Activated CD8-positive, alpha-beta T cell treated with anti-CD3 and anti-CD28 coated beads, Interleukin-2, amount 10 ng/mL, durations not matched to agents 7 days and 5 days (primary cell): ENCODE data around the gene SAMM50. TPM values are rescaled to one million over a fixed set of nuclear protein-coding genes. Genes with fewer than 3 reads are reported as not detected.

Source experiments
- ATAC-seq: fragments of 150-1000 bp; cut with Tn5 transposase; one replicate; pipeline ENCODE4 v1.10.0; 2021; ENCODE audit warnings: moderate library complexity
- CTCF ChIA-PET: fragments of 350-600 bp; sonication (Branson Sonifier 250); formaldehyde crosslinking; loops from one replicate; lab custom pipeline; 2021; ENCODE audit warnings: antibody characterized with exemption; lab: Charles Lee
- POLR2A ChIA-PET: fragments of 350-600 bp; sonication (Branson Sonifier 250); formaldehyde crosslinking; loops from one replicate; lab custom pipeline; 2021; ENCODE audit warnings: antibody characterized with exemption; lab: Charles Lee
- DNase-seq: peaks from one replicate; pipeline ENCODE4 v3.0.0-alpha.2; 2020
- H3K27ac Mint-ChIP-seq: one replicate; pipeline ENCODE4 v1.8.0; 2021; ENCODE audit warnings: mild to moderate bottlenecking, mixed read lengths
- H3K27me3 Mint-ChIP-seq: one replicate; pipeline ENCODE4 v1.8.0; 2021; ENCODE audit warnings: low read depth, mixed read lengths
- H3K36me3 Mint-ChIP-seq: one replicate; pipeline ENCODE4 v1.8.0; 2021; ENCODE audit warnings: low read depth, mixed read lengths
- H3K4me1 Mint-ChIP-seq: one replicate; pipeline ENCODE4 v1.8.0; 2021; ENCODE audit warnings: low read depth, mixed read lengths
- H3K4me3 Mint-ChIP-seq: one replicate; pipeline ENCODE4 v1.8.0; 2021; ENCODE audit warnings: mild to moderate bottlenecking, mixed read lengths
- H3K9me3 Mint-ChIP-seq: one replicate; pipeline ENCODE4 v1.8.0; 2022; ENCODE audit warnings: mixed read lengths; ENCODE audit not compliant: insufficient read depth
- total RNA-seq, 2 experiments: library from RNA; stranded (reverse); gene quantifications; one replicate each; pipeline ENCODE4 v1.2.3, GENCODE V29; 2021

SAMM50 gene
- total RNA-seq, 2 experiments from 2014 or later, result 50.7 to 52.4 TPM

- DNase-seq, result no peak
- H3K27me3 Mint-ChIP-seq, result no peaks in the 10 kb centered on the region
- ChIA-PET POLR2A (interaction anchor here (0.6 to 1.6 kb wide), 3 partner anchors 23 to 1290 kb away, joined by 3 to 5 read pairs (median 3); no protein-coding TSS in a partner anchor), CTCF (interaction anchor here (1.9 to 4.1 kb wide), 3 partner anchors 31 to 61 kb away, joined by 5 to 25 read pairs (median 9); no protein-coding TSS in a partner anchor)
- H3K9me3 Mint-ChIP-seq, result no peaks in the 10 kb centered on the region
- ATAC-seq, result no peak
- peaks cover 48% of the 10 kb centered on the region for H3K4me1 Mint-ChIP-seq
- H3K36me3 Mint-ChIP-seq, result peaks cover 6% of the 10 kb centered on the region
- peak overlapping the region; percentile 89 for H3K27ac Mint-ChIP-seq
- H3K4me3 Mint-ChIP-seq, result peak overlapping the region; percentile 81
These were observed 70.2 kb downstream of the SAMM50 start for GRCh38 chr22:44025171-44026065.

DNA sequence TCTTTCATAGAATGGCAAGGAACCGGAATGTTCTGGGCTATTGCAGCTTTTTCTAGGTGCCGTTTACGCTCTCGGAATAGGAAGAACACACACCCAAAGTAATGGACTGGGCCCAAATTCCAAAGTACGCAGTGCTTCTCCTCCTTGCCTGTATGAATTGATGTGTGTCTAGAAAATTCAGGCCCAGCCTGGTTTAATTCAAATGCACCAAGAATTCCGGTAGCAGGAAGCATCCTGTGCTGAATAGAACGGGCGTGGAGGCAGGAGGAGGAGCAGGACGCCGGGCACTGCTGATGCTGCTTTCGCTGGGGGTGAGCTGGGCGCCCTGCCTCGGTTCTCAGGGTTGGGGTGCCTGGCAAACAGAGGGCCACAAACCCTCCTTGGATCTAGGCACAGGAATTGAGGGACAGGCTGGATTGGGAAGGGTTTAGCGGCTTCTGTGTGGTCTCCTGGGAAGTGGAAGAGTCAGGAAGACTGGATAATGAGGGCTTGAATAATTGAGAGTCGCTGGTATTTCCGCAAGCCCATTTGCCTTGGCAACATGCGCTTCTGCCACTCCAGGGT is 70.9 kb downstream of the SAMM50 start:
- Mint-ChIP-seq H3K4me3 (peak overlapping the region; percentile 81), H3K36me3 (peaks cover 5% of the 10 kb centered on the region), H3K9me3 (no peaks in the 10 kb centered on the region), H3K27ac (peak overlapping the region; percentile 89), H3K4me1 (peaks cover 55% of the 10 kb centered on the region), H3K27me3 (no peaks in the 10 kb centered on the region)
- ChIA-PET CTCF (interaction anchor here (0.9 to 4.1 kb wide), 5 partner anchors 12 to 60 kb away, joined by 3 to 25 read pairs (median 4); no protein-coding TSS in a partner anchor), POLR2A (interaction anchor here (0.5 to 1.7 kb wide), 8 partner anchors 11 to 666 kb away, joined by 3 to 10 read pairs (median 4); partner anchors contain the start of gene PARVG)
- ATAC-seq (no peak), DNase-seq (no peak)

DNA sequence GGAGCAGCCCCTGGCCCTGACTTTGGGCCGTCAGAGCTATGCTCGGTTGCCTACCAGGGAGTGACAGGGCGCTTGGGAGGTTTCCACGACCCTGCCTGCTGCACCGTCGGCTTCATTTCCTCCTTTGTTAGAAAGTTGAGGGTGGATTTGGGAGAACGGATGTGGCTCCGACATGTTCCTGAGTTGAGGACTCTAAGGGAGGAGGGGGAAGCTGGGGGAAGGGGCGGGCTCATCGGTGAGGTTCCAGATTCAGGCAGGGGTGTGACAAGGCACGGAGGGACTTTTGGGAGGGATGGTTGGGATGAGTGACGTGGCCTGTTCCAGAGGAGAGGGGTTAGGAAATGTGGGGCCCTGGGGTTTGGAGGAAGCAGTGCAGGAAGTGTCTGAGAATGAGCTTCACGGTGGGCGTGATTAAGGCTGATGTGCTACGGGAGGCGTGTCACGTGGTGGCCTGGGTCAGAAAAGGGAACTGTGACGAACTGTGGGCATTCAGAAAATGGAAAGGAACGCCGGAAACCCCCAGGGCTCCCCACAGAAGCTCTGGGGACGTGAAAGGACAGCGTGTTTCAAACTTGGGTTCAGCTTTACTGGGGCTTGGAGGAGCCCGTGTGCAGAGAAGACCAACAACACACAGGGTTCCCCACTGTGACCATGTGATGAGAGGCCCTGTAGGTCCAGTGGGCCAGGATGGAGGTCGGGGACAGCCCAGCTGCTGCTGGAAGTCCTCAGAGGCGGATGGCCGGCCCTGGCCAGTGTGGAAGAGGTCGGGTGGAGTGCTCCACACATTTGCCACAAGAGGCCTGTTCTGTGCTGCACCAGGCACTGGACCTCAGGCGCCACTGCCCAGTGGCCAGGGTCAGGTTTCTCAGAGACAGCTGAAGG is 71.6 kb downstream of the SAMM50 start:
- CTCF ChIA-PET, result interaction anchor here (0.9 to 4.1 kb wide), 6 partner anchors 13 to 59 kb away, joined by 3 to 25 read pairs (median 6); no protein-coding TSS in a partner anchor
- peaks cover 5% of the 10 kb centered on the region for H3K36me3 Mint-ChIP-seq
- DNase-seq, result peak; percentile 85

GRCh38 chr22:44028091-44028490 is 72.8 kb downstream of the SAMM50 start:
- POLR2A ChIA-PET, result no interaction called here
- Mint-ChIP-seq H3K4me3 (no peak overlapping the region), H3K9me3 (no peaks in the 10 kb centered on the region), H3K27ac (peak overlapping the region; percentile 8), H3K27me3 (no peaks in the 10 kb centered on the region), H3K36me3 (peaks cover 5% of the 10 kb centered on the region), H3K4me1 (peaks cover 56% of the 10 kb centered on the region)
- DNase-seq, result no peak
- CTCF ChIA-PET, result interaction anchor here (0.7 to 4.1 kb wide), 4 partner anchors 19 to 74 kb away, joined by 3 to 25 read pairs (median 6); no protein-coding TSS in a partner anchor
- ATAC-seq, result no peak

More for the DNA sequence above, 71.6 kb downstream of the SAMM50 start:
- no peaks in the 10 kb centered on the region for H3K27me3 Mint-ChIP-seq
- peak overlapping the region; percentile 89 for H3K27ac Mint-ChIP-seq
- peak overlapping the region; percentile 67 for H3K4me3 Mint-ChIP-seq
- peak; percentile 69 for ATAC-seq
- POLR2A ChIA-PET, result interaction anchor here (0.5 to 1.7 kb wide), 8 partner anchors 10 to 665 kb away, joined by 3 to 10 read pairs (median 4); partner anchors contain the start of gene PARVG
- H3K9me3 Mint-ChIP-seq, result no peaks in the 10 kb centered on the region
- peaks cover 62% of the 10 kb centered on the region for H3K4me1 Mint-ChIP-seq

- no peak for ATAC-seq
These were observed 73.8 kb downstream of the SAMM50 start for GRCh38 chr22:44029069-44029468.

GRCh38 chr22:44030051-44030701 is 74.9 kb downstream of the SAMM50 start:
- no peak for ATAC-seq
- Mint-ChIP-seq H3K27me3 (no peaks in the 10 kb centered on the region), H3K9me3 (no peaks in the 10 kb centered on the region), H3K4me3 (no peak overlapping the region), H3K36me3 (peaks cover 5% of the 10 kb centered on the region), H3K27ac (no peak overlapping the region), H3K4me1 (peaks cover 45% of the 10 kb centered on the region)
- ChIA-PET POLR2A (interaction anchor here (1.8 kb wide), 1 partner anchor 9 kb away, joined by 6 read pairs; no protein-coding TSS in a partner anchor), CTCF (interaction anchor here (1.0 to 2.7 kb wide), 2 partner anchors 37 to 56 kb away, joined by 3 to 11 read pairs; no protein-coding TSS in a partner anchor)
- no peak for DNase-seq

More at GRCh38 chr22:44029069-44029468, 73.8 kb downstream of the SAMM50 start:
- no peak for DNase-seq
- Mint-ChIP-seq H3K36me3 (peaks cover 5% of the 10 kb centered on the region), H3K27me3 (no peaks in the 10 kb centered on the region), H3K27ac (no peak overlapping the region), H3K9me3 (no peaks in the 10 kb centered on the region), H3K4me1 (peaks cover 52% of the 10 kb centered on the region), H3K4me3 (no peak overlapping the region)
- ChIA-PET POLR2A (no interaction called here), CTCF (interaction anchor here (1.5 to 4.1 kb wide), 2 partner anchors 35 to 75 kb away, joined by 3 to 25 read pairs; no protein-coding TSS in a partner anchor)

DNA sequence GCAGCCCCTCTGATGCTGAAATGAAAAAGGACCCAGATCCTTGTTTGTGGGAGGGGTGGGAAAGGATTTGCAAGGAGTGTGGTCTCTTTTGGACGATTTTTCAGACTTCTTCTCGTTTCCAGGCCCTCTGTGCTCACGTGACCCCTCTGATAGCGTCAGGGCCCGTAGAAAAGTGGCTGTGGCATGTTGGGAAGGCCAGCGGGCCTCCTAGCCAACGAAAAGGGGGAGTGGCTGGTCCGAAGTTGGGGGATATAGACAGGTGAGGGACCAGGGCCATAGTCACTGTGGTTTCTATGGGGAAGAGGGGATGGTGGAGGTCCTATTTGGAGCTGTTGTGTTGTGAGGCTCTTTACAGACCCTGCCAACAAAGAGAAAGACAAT is 75.5 kb downstream of the SAMM50 start:
- ATAC-seq (no peak), DNase-seq (no peak)
- Mint-ChIP-seq H3K27me3 (no peaks in the 10 kb centered on the region), H3K9me3 (no peaks in the 10 kb centered on the region), H3K27ac (no peak overlapping the region), H3K36me3 (peaks cover 5% of the 10 kb centered on the region), H3K4me3 (no peak overlapping the region), H3K4me1 (peaks cover 40% of the 10 kb centered on the region)
- CTCF ChIA-PET, result interaction anchor here (2.7 kb wide), 1 partner anchor 37 kb away, joined by 11 read pairs; no protein-coding TSS in a partner anchor
- POLR2A ChIA-PET, result interaction anchor here (0.6 to 1.8 kb wide), 2 partner anchors 9 to 180 kb away, joined by 5 to 6 read pairs; no protein-coding TSS in a partner anchor

GRCh38 chr22:44031158-44031952 is 76.1 kb downstream of the SAMM50 start:
- no peaks in the 10 kb centered on the region for H3K9me3 Mint-ChIP-seq
- H3K4me1 Mint-ChIP-seq, result peaks cover 33% of the 10 kb centered on the region
- CTCF ChIA-PET, result interaction anchor here (2.7 kb wide), 1 partner anchor 38 kb away, joined by 11 read pairs; no protein-coding TSS in a partner anchor
- no peak overlapping the region for H3K4me3 Mint-ChIP-seq
- DNase-seq (no peak), ATAC-seq (peak; percentile 30)
- H3K36me3 Mint-ChIP-seq, result peaks cover 5% of the 10 kb centered on the region
- POLR2A ChIA-PET, result interaction anchor here (0.6 to 1.8 kb wide), 2 partner anchors 8 to 180 kb away, joined by 5 to 6 read pairs; no protein-coding TSS in a partner anchor
- peak overlapping the region; percentile 71 for H3K27ac Mint-ChIP-seq
- no peaks in the 10 kb centered on the region for H3K27me3 Mint-ChIP-seq

DNA sequence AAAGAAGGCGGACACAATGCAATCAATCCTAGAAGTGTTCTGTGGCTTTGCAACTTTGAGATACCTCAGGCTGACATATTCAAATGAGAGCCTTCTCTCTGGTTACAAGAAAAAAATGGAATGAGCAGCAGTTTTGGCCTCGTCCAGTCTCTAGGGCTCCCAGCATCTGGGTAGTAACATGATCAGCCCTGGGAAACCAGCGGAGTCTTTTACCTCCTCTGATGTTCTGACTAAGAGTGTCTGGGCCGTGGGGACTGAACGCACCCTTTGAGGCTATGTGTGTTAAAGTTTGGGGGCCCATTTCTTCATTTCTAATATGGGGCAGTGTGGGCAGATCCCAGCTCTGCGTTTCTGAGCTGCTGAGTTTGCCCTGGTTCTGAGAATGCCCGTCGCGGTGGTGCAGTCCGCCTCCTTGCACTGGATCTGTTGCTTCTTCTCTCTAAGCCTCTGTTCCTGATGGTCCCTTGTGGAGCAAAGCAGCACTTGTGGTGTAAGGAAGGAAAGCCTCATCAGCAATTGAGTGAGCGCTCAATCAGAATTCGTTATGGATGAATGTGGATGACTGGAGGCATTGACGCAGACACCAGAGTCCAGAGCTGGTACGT is 77.0 kb downstream of the SAMM50 start:
- ATAC-seq (no peak), DNase-seq (no peak)
- Mint-ChIP-seq H3K9me3 (no peaks in the 10 kb centered on the region), H3K36me3 (peaks cover 2% of the 10 kb centered on the region), H3K4me3 (no peak overlapping the region), H3K4me1 (peaks cover 25% of the 10 kb centered on the region), H3K27me3 (no peaks in the 10 kb centered on the region), H3K27ac (no peak overlapping the region)
- CTCF ChIA-PET, result interaction anchor here (1.4 to 2.7 kb wide), 2 partner anchors 39 kb away, joined by 4 to 11 read pairs; no protein-coding TSS in a partner anchor
- POLR2A ChIA-PET, result no interaction called here
